HEK293T (cell line): ENCODE measurements around the gene FARSA.

Experiments used
- BHLHE40 ChIP-seq: fragments of 450-650 bp; IDR thresholded peaks from 2 replicates; pipeline ENCODE4 v1.6.1; 2016; ENCODE audit warnings: mild to moderate bottlenecking, moderate library complexity, borderline replicate concordance
- ELF4 ChIP-seq: fragments of 450-650 bp; IDR thresholded peaks from 2 replicates; pipeline ENCODE4 v1.6.1; 2017; ENCODE audit warnings: antibody characterized with exemption
- FOXM1 ChIP-seq: fragments of 450-650 bp; IDR thresholded peaks from 2 replicates; pipeline ENCODE4 v1.6.1; 2017; ENCODE audit warnings: mild to moderate bottlenecking, borderline replicate concordance
- LEF1 ChIP-seq: fragments of 450-650 bp; IDR thresholded peaks from 2 replicates; pipeline ENCODE4 v1.6.1; 2017; ENCODE audit warnings: mild to moderate bottlenecking, borderline replicate concordance
- NFRKB ChIP-seq: fragments of 450-650 bp; IDR thresholded peaks from 2 replicates; pipeline ENCODE4 v1.6.1; 2016; ENCODE audit warnings: mild to moderate bottlenecking, moderate library complexity
- PKNOX1 ChIP-seq: fragments of 450-650 bp; IDR thresholded peaks from 2 replicates; pipeline ENCODE4 v1.6.1; 2016

- TF ChIP-seq FOXM1: no peak
- TF ChIP-seq PKNOX1: no peak
- no peak for TF ChIP-seq NFRKB
- TF ChIP-seq BHLHE40: no peak
- no peak for TF ChIP-seq LEF1
- TF ChIP-seq ELF4: no peak
These were observed 10.0 kb upstream of the FARSA start for GRCh38 chr19:12943437-12944044.
